ENCODE results near the gene TMOD1. TPM values are rescaled to one million over a fixed set of nuclear protein-coding genes. Genes with fewer than 3 reads are reported as not detected.
A peak's percentile ranks its signal among the peaks of the same experiment; 100 is the strongest.

The TMOD1 gene
- polyA plus RNA-seq, 1 experiment = 0.10 TPM

DNA sequence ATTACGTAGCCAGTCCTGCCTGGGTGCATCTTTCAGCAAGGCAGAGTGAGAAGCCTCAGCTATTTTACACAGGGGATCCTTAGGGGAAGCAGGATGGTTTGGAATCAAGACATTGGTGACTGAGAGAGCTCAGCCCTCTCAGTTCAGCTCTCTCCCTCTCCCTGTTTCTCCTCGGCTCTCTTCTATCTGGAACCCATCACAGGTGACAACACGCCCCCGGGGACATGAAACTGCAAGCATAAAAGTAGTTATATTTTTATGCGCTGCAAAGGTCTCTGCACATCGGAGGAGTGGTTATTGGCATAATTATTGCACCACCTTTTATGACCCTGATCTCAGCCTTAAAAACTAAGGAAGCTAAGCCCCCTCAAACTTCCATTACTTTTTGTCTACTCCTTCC is 14.2 kb downstream of the TMOD1 start:
- H3K27me3 ChIP-seq (ENCODE audit: control insufficient read depth, insufficient read depth, low read length) = peaks cover 23% of the 10 kb centered on the region
- no peaks in the 10 kb centered on the region for H3K9me3 ChIP-seq (ENCODE audit: control insufficient read depth, insufficient read depth, low read length)
- CTCF ChIA-PET = interaction anchor here (0.9 kb wide), 1 partner anchor 83 kb away, joined by 3 read pairs; no protein-coding TSS in a partner anchor
- no peak overlapping the region for H3K4me3 ChIP-seq (ENCODE audit: low read depth, low read length)
- no peak for DNase-seq (ENCODE audit: low read depth, low spot score)
- no peak overlapping the region for H3K27ac ChIP-seq (ENCODE audit: low read depth, low read length)
- POLR2A ChIA-PET = interaction anchor here (0.6 kb wide), 1 partner anchor 1182 kb away, joined by 3 read pairs; no protein-coding TSS in a partner anchor
- TF ChIP-seq, protein P1, sequence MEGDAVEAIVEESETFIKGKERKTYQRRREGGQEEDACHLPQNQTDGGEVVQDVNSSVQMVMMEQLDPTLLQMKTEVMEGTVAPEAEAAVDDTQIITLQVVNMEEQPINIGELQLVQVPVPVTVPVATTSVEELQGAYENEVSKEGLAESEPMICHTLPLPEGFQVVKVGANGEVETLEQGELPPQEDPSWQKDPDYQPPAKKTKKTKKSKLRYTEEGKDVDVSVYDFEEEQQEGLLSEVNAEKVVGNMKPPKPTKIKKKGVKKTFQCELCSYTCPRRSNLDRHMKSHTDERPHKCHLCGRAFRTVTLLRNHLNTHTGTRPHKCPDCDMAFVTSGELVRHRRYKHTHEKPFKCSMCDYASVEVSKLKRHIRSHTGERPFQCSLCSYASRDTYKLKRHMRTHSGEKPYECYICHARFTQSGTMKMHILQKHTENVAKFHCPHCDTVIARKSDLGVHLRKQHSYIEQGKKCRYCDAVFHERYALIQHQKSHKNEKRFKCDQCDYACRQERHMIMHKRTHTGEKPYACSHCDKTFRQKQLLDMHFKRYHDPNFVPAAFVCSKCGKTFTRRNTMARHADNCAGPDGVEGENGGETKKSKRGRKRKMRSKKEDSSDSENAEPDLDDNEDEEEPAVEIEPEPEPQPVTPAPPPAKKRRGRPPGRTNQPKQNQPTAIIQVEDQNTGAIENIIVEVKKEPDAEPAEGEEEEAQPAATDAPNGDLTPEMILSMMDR (IDR thresholded peaks at IDR 0.05; ENCODE audit: low read depth, low read length) = no peak

DNA sequence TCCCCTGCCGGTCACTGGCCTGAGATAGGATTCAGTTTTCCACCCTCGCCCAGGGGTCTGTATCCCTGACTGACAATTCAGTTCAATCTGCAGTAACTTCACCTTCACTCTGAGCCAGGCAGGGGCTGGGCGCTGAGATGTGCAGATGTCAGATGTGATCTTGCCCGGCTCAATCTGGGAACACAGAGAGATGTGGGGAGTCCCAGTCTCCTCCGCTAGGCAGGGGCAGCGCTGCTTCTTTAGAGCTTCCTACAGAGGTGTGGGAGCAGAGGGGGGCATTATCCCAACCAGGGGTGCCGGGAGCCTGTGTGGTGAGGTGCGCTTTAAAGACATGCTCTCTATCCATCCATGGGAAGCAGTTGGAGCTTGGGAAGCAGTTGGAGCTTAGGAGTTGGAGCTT is 14.6 kb downstream of the TMOD1 start:
- ChIA-PET POLR2A (interaction anchor here (0.6 kb wide), 1 partner anchor 1182 kb away, joined by 3 read pairs; no protein-coding TSS in a partner anchor), CTCF (interaction anchor here (0.9 kb wide), 1 partner anchor 83 kb away, joined by 3 read pairs; no protein-coding TSS in a partner anchor)
- no peak for DNase-seq (ENCODE audit: low read depth, low spot score)
- Histone ChIP-seq H3K9me3 (ENCODE audit: control insufficient read depth, insufficient read depth, low read length) (no peaks in the 10 kb centered on the region), H3K27me3 (ENCODE audit: control insufficient read depth, insufficient read depth, low read length) (peaks cover 25% of the 10 kb centered on the region), H3K4me3 (ENCODE audit: low read depth, low read length) (no peak overlapping the region), H3K27ac (ENCODE audit: low read depth, low read length) (no peak overlapping the region)
- TF ChIP-seq, protein P1 (IDR thresholded peaks at IDR 0.05; ENCODE audit: low read depth, low read length) = no peak

DNA sequence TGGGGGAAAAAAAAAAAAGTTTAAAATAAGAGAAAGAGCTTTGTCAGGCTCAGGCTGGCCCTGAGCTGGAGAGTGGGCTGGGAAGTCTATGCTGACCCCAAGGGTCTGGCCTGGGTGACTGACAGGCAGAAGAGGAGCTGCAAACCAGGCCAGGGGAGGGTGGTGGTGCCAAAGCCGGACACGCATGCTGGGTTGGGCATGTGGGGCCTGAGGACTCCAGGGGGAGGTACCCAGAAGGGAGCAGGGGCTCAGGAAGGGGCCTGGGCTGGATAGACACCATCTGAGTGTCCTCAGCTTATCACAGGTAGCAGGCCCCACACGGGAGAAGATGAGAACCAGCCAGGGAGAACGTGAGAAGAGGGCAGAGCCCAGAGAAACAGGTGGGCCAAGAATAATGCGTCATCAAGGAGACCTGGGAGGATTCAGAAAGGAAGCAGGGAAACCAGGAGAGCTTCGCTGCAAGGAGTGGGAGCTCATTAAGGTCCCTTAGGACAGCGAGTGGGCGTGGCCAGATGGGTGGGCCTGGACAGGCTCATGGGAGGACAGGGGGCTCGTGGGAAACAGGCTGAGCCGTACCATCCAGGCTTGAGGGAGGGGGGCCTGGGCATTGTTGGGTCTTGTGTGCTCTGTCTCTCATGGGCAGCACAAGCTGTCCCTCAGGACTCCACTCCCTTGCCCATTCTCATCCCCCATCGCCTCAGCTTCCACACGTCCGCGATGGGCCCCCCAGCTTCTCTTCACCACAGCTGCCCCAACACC is 16.0 kb downstream of the TMOD1 start:
- TF ChIP-seq, protein P1 (IDR thresholded peaks at IDR 0.05; ENCODE audit: low read depth, low read length) = no peak
- ChIA-PET CTCF (interaction anchor here (0.7 to 3.6 kb wide), 4 partner anchors 48 to 114 kb away, joined by 3 to 16 read pairs (median 8); no protein-coding TSS in a partner anchor), POLR2A (no interaction called here)
- H3K4me3 ChIP-seq (ENCODE audit: low read depth, low read length) = no peak overlapping the region
- no peaks in the 10 kb centered on the region for H3K9me3 ChIP-seq (ENCODE audit: control insufficient read depth, insufficient read depth, low read length)
- H3K27me3 ChIP-seq (ENCODE audit: control insufficient read depth, insufficient read depth, low read length) = peaks cover 31% of the 10 kb centered on the region
- H3K27ac ChIP-seq (ENCODE audit: low read depth, low read length) = no peak overlapping the region
- DNase-seq (ENCODE audit: low read depth, low spot score) = no peak

DNA sequence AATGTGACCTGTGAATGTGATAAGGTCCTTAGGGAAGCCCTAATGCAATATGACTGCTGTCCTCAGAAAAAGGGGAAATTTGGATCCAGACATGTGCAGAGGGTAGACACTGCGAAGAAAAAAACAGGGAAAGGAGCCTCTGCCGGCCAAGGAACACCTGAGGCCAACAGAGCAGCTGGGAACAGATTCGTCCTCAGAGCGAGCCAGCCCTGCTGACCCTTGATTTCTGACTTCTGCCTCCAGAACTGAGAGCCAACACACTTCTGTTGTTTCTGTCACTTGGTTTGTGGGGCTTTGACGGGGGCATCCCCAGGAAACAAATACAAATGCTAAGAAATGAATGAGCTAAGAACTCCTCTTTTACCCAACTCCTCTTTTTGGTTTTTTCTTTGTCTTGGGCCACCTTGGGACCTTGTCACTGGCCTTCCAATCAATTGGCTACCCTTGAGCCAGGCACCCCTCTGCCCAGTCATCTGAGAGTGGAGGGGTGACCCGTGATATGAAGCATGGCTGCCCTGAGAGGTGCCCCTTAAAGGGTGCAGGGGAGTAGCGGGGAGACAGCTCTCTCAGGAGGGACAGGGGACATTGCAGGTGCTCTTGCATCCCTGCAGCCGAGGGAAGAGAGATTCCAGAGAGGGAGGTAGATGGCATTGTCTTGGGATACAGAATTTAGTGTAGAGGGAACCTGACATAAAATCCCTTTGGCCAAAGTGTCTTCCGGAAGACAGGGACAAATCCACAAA is 16.9 kb downstream of the TMOD1 start:
- Histone ChIP-seq H3K4me3 (ENCODE audit: low read depth, low read length) (no peak overlapping the region), H3K9me3 (ENCODE audit: control insufficient read depth, insufficient read depth, low read length) (no peaks in the 10 kb centered on the region), H3K27ac (ENCODE audit: low read depth, low read length) (peak overlapping the region; percentile 21), H3K27me3 (ENCODE audit: control insufficient read depth, insufficient read depth, low read length) (peaks cover 28% of the 10 kb centered on the region)
- TF ChIP-seq, protein P1 (IDR thresholded peaks at IDR 0.05; ENCODE audit: low read depth, low read length) = no peak
- DNase-seq (ENCODE audit: low read depth, low spot score) = no peak
- ChIA-PET POLR2A (no interaction called here), CTCF (interaction anchor here (1.4 to 3.6 kb wide), 3 partner anchors 49 to 97 kb away, joined by 3 to 16 read pairs (median 10); no protein-coding TSS in a partner anchor)
